GM12892 (cell line): Measurements from ENCODE around the gene GATA2.

ENCODE experiments used
- POLR2A ChIP-seq: IDR thresholded peaks from 2 replicates; pipeline ENCODE4 v1.6.1; 2011; ENCODE audit warnings: low read depth, low read length, control low read depth
- POLR2AphosphoS5 ChIP-seq: IDR thresholded peaks from 2 replicates; pipeline ENCODE4 v1.6.1; 2011; ENCODE audit warnings: low read depth, low read length, control low read depth
- TAF1 ChIP-seq: IDR thresholded peaks from 2 replicates; pipeline ENCODE4 v1.6.1; 2011; ENCODE audit warnings: low read depth, mild to moderate bottlenecking, control low read depth, low read length, borderline replicate concordance

GRCh38 chr3:128498127-128498626 lies 5.2 kb upstream of the GATA2 start:
- no peak for TF ChIP-seq POLR2AphosphoS5
- TF ChIP-seq POLR2A: no peak
- no peak for TF ChIP-seq TAF1
